MCF 10A (cell line): Measurements from ENCODE around the gene SIAE. TPM values are rescaled to one million over a fixed set of nuclear protein-coding genes. Genes with fewer than 3 reads are reported as not detected.

ENCODE experiments used
- Bru-seq: library from RNA; stranded (reverse); fragments of 400-500 nt; gene quantifications from one replicate; lab custom pipeline; 2021; lab: Mats Ljungman, UMichigan
- BruChase-seq, 2 experiments: library from RNA; stranded (reverse); fragments of 400-500 nt; gene quantifications; one replicate each; lab custom pipeline; 2021; lab: Mats Ljungman, UMichigan
- BruUV-seq: library from RNA; stranded (reverse); fragments of 400-500 nt; replicated peaks from 2 replicates; lab custom pipeline; 2021; lab: Mats Ljungman, UMichigan
- CTCF ChIA-PET: fragments of 300-600 bp; sonication (Branson Sonifier 250); formaldehyde crosslinking; extraction: SDS; loops from one replicate; lab custom pipeline; 2021; ENCODE audit warnings: antibody characterized with exemption, inconsistent platforms; lab: Yijun Ruan, JAX
- POLR2A ChIA-PET: fragments of 300-600, 350-650 bp; sonication (Branson Sonifier 250); formaldehyde crosslinking; extraction: SDS; loops from one replicate; lab custom pipeline; 2020; ENCODE audit warnings: antibody characterized with exemption, inconsistent platforms; lab: Yijun Ruan, JAX
- DNase-seq: peaks from one replicate; pipeline ENCODE4 v3.0.0-alpha.2; 2018; ENCODE audit not compliant: unreplicated experiment
- H3K27ac Mint-ChIP-seq: one replicate; pipeline ENCODE4 v1.8.0; 2022; ENCODE audit warnings: mild to moderate bottlenecking, low read depth, mixed read lengths; ENCODE audit not compliant: unreplicated experiment
- H3K27me3 Mint-ChIP-seq: one replicate; pipeline ENCODE4 v1.8.0; 2022; ENCODE audit warnings: mixed read lengths; ENCODE audit not compliant: insufficient read depth, unreplicated experiment
- H3K36me3 Mint-ChIP-seq: one replicate; pipeline ENCODE4 v1.8.0; 2022; ENCODE audit warnings: mild to moderate bottlenecking, moderate library complexity, mixed read lengths; ENCODE audit not compliant: insufficient read depth, unreplicated experiment
- H3K4me1 Mint-ChIP-seq: one replicate; pipeline ENCODE4 v1.8.0; 2022; ENCODE audit warnings: mixed read lengths; ENCODE audit not compliant: insufficient read depth, unreplicated experiment
- H3K4me3 Mint-ChIP-seq: one replicate; pipeline ENCODE4 v1.8.0; 2022; ENCODE audit warnings: mild to moderate bottlenecking, moderate library complexity, mixed read lengths; ENCODE audit not compliant: unreplicated experiment
- H3K9me3 Mint-ChIP-seq: one replicate; pipeline ENCODE4 v1.8.0; 2022; ENCODE audit warnings: mixed read lengths; ENCODE audit not compliant: unreplicated experiment
- CTCF ChIP-seq: fragments of 200-600 bp; IDR thresholded peaks from one replicate; pipeline ENCODE4 v1.8.0; 2022; ENCODE audit warnings: antibody characterized with exemption, mild to moderate bottlenecking; ENCODE audit not compliant: unreplicated experiment
- intact Hi-C: fragments of 100-400 bp; cut with micrococcal nuclease; formaldehyde crosslinking; loops from 2 replicates; pipeline ENCODE4 v1.14.1; 2022
- long read RNA-seq: library from polyadenylated mRNA; stranded (forward); transcript quantifications from one replicate; pipeline ENCODE4 v2.0.0, GENCODE V29; 2022
- total RNA-seq: library from RNA; stranded (reverse); gene quantifications from 2 replicates; pipeline ENCODE4 v1.2.3, GENCODE V29; 2022

Gene SIAE
- total RNA-seq (20.7 and 21.7 TPM in 2 replicates), Bru-seq, nascent RNA (percentile 46 among the genes with signal in this experiment), BruChase-seq, experiment 1, labeled RNA remaining after a 6-hour chase (percentile 53 among the genes with signal in this experiment), BruChase-seq, experiment 2, labeled RNA remaining after a 2-hour chase (percentile 50 among the genes with signal in this experiment)
- long read RNA-seq, full-length matches to known transcripts, result 35 of 36 reads
- long read RNA-seq, partial matches to known transcripts, result 0 of 36 reads
- long read RNA-seq, other reads (novel, unspliced or antisense), result 1 of 36 reads

DNA sequence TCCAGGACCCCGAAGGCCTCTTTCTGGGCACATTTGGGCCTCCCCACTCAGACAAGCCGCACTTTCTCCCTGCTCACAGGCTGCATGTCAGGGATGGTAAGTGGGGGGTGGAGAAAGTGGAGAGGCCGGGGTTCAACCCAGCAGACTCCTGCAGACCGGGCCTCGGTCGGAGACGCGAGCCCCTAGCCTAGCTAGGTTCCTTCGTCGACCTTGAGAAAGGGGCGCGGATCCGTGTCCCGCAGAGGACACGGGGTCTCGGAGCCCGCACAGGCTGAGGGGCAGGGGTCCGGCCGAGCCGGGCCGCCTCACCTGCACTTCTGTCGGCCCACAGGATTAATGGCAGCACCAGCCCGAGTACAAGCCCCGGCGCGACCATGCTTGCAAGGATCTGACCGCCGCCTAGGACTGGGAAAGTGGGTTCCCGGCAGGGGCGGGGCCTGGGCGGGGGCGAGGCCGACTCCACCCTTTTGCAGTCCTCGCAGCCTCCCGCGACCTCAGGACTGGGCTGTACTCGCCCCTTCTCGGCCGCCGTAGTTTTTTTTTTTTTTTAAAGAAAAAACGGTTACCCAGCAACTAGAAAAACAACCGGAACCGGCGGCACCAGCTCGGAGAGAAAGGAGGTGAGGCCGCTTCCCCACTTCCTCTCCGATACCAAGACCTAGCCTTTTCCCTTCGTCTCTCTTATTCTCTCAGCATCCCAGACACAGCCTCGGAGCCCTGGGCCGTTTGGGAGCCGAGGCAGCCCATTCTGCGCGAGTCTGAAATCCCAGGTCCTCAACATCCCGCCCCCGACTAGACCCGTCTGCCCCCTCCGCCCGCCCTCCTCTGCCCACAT lies at the start of gene SIAE, which contains the start of gene SPA17:
TSS of gene SIAE (minus strand) at position 407 of the 835 bp plus-strand sequence. CDS start at position 376, 31 bp downstream.
TSS of gene SPA17 (plus strand) at position 572 of the 835 bp plus-strand sequence. CDS start 1,361 bp downstream, outside the sequence.
- Mint-ChIP-seq H3K27me3 (no peaks in the 10 kb centered on the region), H3K36me3 (no peaks in the 10 kb centered on the region), H3K9me3 (no peaks in the 10 kb centered on the region), H3K4me1 (peaks cover 12% of the 10 kb centered on the region), H3K27ac (peak within 1 kb of the TSS; percentile 98), H3K4me3 (peak within 1 kb of the TSS; percentile 88)
- TSS peak; percentile 59 for BruUV-seq
- ChIA-PET POLR2A (interaction anchor here (0.6 to 1.6 kb wide), 13 partner anchors 13 to 1215 kb away, joined by 3 to 13 read pairs (median 4); partner anchors contain the start of gene MSANTD2), CTCF (interaction anchor here (0.6 to 6.5 kb wide), 14 partner anchors 10 to 207 kb away, joined by 3 to 112 read pairs (median 6); partner anchors contain the start of gene ESAM)
- DNase-seq, result peak; percentile 95
- no peak for TF ChIP-seq CTCF
- intact Hi-C loops, result loop anchor here (1.0 to 5.0 kb wide), 3 partner anchors 74 to 164 kb away; no protein-coding TSS in a partner anchor

DNA sequence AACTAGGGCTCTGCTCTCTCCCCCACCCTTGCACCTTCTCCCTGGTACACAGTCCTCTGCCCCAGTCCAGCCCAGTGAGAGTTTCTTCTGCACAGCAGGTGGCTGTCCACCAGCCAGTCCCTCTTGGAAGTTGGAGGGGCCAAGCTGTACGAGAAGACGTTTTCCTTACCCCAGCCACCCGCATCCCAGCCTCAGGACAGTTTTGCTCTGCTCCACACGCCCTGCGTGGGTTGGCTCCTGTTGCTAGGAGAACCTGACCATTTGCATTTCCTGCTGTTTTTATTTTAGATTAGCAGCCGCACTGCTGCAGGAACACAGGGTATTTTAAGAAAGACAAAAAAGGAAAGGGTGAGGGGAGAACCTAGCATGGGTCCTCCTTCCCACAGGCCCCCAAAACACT lies 48.6 kb upstream of the SIAE start:
- no peak overlapping the region for H3K27ac Mint-ChIP-seq
- no peak for TF ChIP-seq CTCF
- H3K4me3 Mint-ChIP-seq, result no peak overlapping the region
- peaks cover 16% of the 10 kb centered on the region for H3K4me1 Mint-ChIP-seq
- H3K27me3 Mint-ChIP-seq, result peaks cover 39% of the 10 kb centered on the region
- ChIA-PET POLR2A (no interaction called here), CTCF (interaction anchor here (0.7 kb wide), 1 partner anchor 78 kb away, joined by 3 read pairs; no protein-coding TSS in a partner anchor)
- no peak for DNase-seq
- intact Hi-C loops, result no loop called here
- no TSS peak for BruUV-seq
- no peaks in the 10 kb centered on the region for H3K36me3 Mint-ChIP-seq
- no peaks in the 10 kb centered on the region for H3K9me3 Mint-ChIP-seq

DNA sequence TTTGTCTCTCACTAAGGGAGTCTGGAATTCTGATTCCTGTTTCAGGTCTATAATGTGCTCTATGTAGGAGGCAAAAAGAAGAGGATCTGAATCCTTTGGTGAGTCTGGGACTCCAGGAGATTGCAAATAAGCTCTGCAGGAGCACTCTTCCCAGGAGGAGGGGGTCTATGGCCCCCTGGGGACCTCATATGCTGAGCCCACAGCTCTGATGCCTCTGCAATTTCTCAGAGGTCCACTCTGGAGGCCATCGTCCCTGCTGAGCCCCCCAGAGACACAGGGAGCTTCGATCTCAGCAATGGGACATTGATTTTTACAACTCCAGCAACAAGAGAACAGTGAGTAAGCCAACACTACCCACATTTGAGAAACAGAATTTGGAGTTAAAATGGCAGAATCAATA lies 46.0 kb upstream of the SIAE start:
- DNase-seq, result no peak
- Mint-ChIP-seq H3K4me1 (peaks cover 8% of the 10 kb centered on the region), H3K27ac (no peak overlapping the region), H3K4me3 (no peak overlapping the region), H3K9me3 (no peaks in the 10 kb centered on the region), H3K36me3 (no peaks in the 10 kb centered on the region), H3K27me3 (peaks cover 38% of the 10 kb centered on the region)
- ChIA-PET CTCF (interaction anchor here (0.7 to 1.2 kb wide), 5 partner anchors 19 to 75 kb away, joined by 3 to 8 read pairs (median 4); no protein-coding TSS in a partner anchor), POLR2A (interaction anchor here (1.5 kb wide), 1 partner anchor 79 kb away, joined by 3 read pairs; no protein-coding TSS in a partner anchor)
- no peak for TF ChIP-seq CTCF
- BruUV-seq, result no TSS peak
- intact Hi-C loops, result no loop called here
